WTC11 (cell line): Measurements from ENCODE around the gene PLCB3. TPM values are rescaled to one million over a fixed set of nuclear protein-coding genes. Genes with fewer than 3 reads are reported as not detected.

Source experiments
- ATAC-seq: fragments of 200-7000 bp; cut with Tn5 transposase; 2 replicates; pipeline ENCODE4 v1.10.0; 2021; ENCODE audit warnings: mild to moderate bottlenecking, moderate library complexity
- CTCF ChIA-PET: fragments of 300-600 bp; sonication (Branson Sonifier 250); formaldehyde crosslinking; loops from one replicate; lab custom pipeline; 2021; ENCODE audit warnings: antibody characterized with exemption; lab: Charles Lee
- POLR2A ChIA-PET: fragments of 350-600 bp; sonication (Branson Sonifier 250); formaldehyde crosslinking; loops from one replicate; lab custom pipeline; 2021; ENCODE audit warnings: antibody characterized with exemption; lab: Charles Lee
- DNase-seq: peaks from one replicate; pipeline ENCODE4 v3.0.0; 2021; ENCODE audit warnings: low spot score
- H3K27ac Mint-ChIP-seq: 2 replicates; pipeline ENCODE4 v1.8.0; 2021; ENCODE audit warnings: mixed read lengths
- H3K27me3 Mint-ChIP-seq: 2 replicates; pipeline ENCODE4 v1.8.0; 2021; ENCODE audit warnings: low read depth, mild to moderate bottlenecking, moderate library complexity, mixed read lengths
- H3K36me3 Mint-ChIP-seq: 2 replicates; pipeline ENCODE4 v1.8.0; 2021; ENCODE audit warnings: mixed read lengths
- H3K4me1 Mint-ChIP-seq: 2 replicates; pipeline ENCODE4 v1.8.0; 2022; ENCODE audit warnings: mixed read lengths
- H3K4me3 Mint-ChIP-seq: 2 replicates; pipeline ENCODE4 v1.8.0; 2021; ENCODE audit warnings: mild to moderate bottlenecking, moderate library complexity, mixed read lengths
- H3K9me3 Mint-ChIP-seq: 2 replicates; pipeline ENCODE4 v1.8.0; 2021; ENCODE audit warnings: mixed read lengths
- ELF4 ChIP-seq: sonication (generic); formaldehyde crosslinking; IDR thresholded peaks from 2 replicates; pipeline ENCODE4 v1.8.1; 2022; ENCODE audit warnings: low read depth, mild to moderate bottlenecking, moderate library complexity, missing genetic modification reagents
- JUN ChIP-seq: sonication (generic); formaldehyde crosslinking; IDR thresholded peaks from 2 replicates; pipeline ENCODE4 v1.8.0; 2023; ENCODE audit warnings: mild to moderate bottlenecking, missing genetic modification reagents
- MAX ChIP-seq: sonication (generic); formaldehyde crosslinking; IDR thresholded peaks from 2 replicates; pipeline ENCODE4 v1.8.0; 2022; ENCODE audit warnings: mild to moderate bottlenecking, missing genetic modification reagents
- NFATC4 ChIP-seq: fragments of 250-450 bp; sonication (Bioruptor Pico); IDR thresholded peaks from 2 replicates; pipeline ENCODE4 v1.9.0; 2021; ENCODE audit warnings: mild to moderate bottlenecking
- NR2C2 ChIP-seq: sonication (generic); formaldehyde crosslinking; IDR thresholded peaks from 2 replicates; pipeline ENCODE4 v1.8.0; 2022; ENCODE audit warnings: mild to moderate bottlenecking, missing genetic modification reagents
- SMAD3 ChIP-seq: sonication (generic); formaldehyde crosslinking; IDR thresholded peaks from 2 replicates; pipeline ENCODE4 v1.8.0; 2022; ENCODE audit warnings: missing genetic modification reagents, mild to moderate bottlenecking, borderline replicate concordance
- STAT6 ChIP-seq: sonication (generic); formaldehyde crosslinking; conservative IDR thresholded peaks from 2 replicates; pipeline ENCODE4 v1.8.1; 2023; ENCODE audit warnings: mild to moderate bottlenecking, low read depth, missing genetic modification reagents, moderate library complexity
- TEAD4 ChIP-seq: sonication (generic); formaldehyde crosslinking; IDR thresholded peaks from 2 replicates; pipeline ENCODE4 v1.8.0; 2022; ENCODE audit warnings: mild to moderate bottlenecking, missing genetic modification reagents
- USF1 ChIP-seq: sonication (generic); formaldehyde crosslinking; IDR thresholded peaks from 2 replicates; pipeline ENCODE4 v1.8.0; 2022; ENCODE audit warnings: mild to moderate bottlenecking, missing genetic modification reagents
- ZNF512 ChIP-seq: sonication (generic); formaldehyde crosslinking; IDR thresholded peaks from 2 replicates; pipeline ENCODE4 v1.8.1; 2022; ENCODE audit warnings: missing genetic modification reagents, borderline replicate concordance
- total RNA-seq: library from RNA; stranded (reverse); gene quantifications from 3 replicates; pipeline ENCODE4 v1.2.3, GENCODE V29; 2021
- TF ChIP-seq, protein P1 (sequence below): sonication (generic); formaldehyde crosslinking; IDR thresholded peaks from 2 replicates; pipeline ENCODE4 v1.8.1; 2023; ENCODE audit warnings: mild to moderate bottlenecking, missing genetic modification reagents, borderline replicate concordance
- TF ChIP-seq, protein P2 (sequence below): fragments of 250-450 bp; sonication (Bioruptor Pico); conservative IDR thresholded peaks from 2 replicates; pipeline ENCODE4 v1.9.0; 2021; ENCODE audit warnings: mild to moderate bottlenecking

Gene PLCB3
- total RNA-seq, 1 experiment from 2014 or later = 97.4 TPM

DNA sequence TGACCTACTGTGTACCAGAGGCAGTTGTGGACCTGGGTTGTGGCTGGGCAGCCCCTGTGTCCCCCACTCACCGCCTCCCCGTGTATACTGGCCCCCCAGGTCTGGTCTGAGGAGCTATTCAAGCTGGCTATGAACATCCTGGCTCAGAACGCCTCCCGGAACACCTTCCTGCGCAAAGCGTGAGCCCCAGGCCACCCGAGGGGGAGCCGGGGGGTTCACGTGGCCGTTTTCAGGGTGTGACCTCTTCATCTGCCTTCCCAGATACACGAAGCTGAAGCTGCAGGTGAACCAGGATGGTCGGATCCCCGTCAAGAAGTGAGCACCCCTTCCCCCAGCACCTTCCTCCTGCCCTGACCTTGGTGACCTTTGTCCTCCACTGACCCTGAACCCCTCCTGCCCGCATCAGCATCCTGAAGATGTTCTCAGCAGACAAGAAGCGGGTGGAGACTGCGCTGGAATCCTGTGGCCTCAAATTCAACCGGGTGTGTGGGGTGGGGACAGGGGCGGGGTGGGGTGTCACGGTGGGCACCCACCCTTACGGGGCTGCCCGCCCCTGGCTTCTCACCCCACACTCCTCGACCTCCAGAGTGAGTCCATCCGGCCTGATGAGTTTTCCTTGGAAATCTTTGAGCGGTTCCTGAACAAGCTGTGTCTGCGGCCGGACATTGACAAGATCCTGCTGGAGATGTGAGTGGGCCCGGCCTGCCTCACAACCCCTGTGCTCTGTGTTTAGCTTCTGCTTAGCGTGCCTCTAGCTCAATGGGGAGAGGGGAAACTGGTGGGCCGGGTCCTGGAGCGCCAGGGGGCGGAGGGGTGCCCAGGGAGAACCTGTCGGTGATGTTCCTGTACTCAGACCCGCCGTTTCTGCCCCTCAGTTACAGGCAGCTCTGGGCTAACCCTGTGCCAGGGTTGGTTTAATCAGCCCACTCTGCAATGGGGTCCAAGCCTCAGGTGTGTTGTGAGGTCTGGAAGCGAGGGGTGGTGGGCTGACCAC, 4.1 kb downstream of the PLCB3 start (continued):
- TF ChIP-seq JUN (CRISPR knock-in tag) = no peak

- no peak overlapping the region for H3K4me3 Mint-ChIP-seq
- H3K27me3 Mint-ChIP-seq = no peaks in the 10 kb centered on the region
- no peak for ATAC-seq
- ChIA-PET POLR2A (interaction anchor here (1.7 kb wide), 1 partner anchor 13 kb away, joined by 5 read pairs; no protein-coding TSS in a partner anchor), CTCF (no interaction called here)
- H3K9me3 Mint-ChIP-seq = no peaks in the 10 kb centered on the region
- no peak overlapping the region for H3K27ac Mint-ChIP-seq
- peaks cover 13% of the 10 kb centered on the region for H3K4me1 Mint-ChIP-seq
- DNase-seq = no peak
- peaks cover 21% of the 10 kb centered on the region for H3K36me3 Mint-ChIP-seq
- TF ChIP-seq, protein P1, sequence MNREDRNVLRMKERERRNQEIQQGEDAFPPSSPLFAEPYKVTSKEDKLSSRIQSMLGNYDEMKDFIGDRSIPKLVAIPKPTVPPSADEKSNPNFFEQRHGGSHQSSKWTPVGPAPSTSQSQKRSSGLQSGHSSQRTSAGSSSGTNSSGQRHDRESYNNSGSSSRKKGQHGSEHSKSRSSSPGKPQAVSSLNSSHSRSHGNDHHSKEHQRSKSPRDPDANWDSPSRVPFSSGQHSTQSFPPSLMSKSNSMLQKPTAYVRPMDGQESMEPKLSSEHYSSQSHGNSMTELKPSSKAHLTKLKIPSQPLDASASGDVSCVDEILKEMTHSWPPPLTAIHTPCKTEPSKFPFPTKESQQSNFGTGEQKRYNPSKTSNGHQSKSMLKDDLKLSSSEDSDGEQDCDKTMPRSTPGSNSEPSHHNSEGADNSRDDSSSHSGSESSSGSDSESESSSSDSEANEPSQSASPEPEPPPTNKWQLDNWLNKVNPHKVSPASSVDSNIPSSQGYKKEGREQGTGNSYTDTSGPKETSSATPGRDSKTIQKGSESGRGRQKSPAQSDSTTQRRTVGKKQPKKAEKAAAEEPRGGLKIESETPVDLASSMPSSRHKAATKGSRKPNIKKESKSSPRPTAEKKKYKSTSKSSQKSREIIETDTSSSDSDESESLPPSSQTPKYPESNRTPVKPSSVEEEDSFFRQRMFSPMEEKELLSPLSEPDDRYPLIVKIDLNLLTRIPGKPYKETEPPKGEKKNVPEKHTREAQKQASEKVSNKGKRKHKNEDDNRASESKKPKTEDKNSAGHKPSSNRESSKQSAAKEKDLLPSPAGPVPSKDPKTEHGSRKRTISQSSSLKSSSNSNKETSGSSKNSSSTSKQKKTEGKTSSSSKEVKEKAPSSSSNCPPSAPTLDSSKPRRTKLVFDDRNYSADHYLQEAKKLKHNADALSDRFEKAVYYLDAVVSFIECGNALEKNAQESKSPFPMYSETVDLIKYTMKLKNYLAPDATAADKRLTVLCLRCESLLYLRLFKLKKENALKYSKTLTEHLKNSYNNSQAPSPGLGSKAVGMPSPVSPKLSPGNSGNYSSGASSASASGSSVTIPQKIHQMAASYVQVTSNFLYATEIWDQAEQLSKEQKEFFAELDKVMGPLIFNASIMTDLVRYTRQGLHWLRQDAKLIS (CRISPR knock-in tag) = no peak
Measured at GRCh38 chr11:64256300-64256699, 5.0 kb downstream of the PLCB3 start.

DNA sequence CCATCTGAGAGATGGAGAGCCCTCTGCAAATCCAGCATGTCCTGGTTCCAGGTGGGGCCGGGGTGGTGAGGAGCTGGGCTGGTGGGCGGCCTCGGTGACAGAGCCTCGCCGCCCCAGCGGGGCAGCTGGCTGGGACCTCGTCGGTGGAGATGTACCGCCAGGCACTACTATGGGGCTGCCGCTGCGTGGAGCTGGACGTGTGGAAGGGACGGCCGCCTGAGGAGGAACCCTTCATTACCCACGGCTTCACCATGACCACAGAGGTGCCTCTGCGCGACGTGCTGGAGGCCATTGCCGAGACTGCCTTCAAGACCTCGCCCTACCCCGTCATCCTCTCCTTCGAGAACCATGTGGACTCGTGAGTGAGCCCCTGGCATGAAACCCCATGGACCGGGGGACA, 7.0 kb downstream of the PLCB3 start:
- ChIA-PET POLR2A (interaction anchor here (1.0 kb wide), 1 partner anchor 15 kb away, joined by 3 read pairs; no protein-coding TSS in a partner anchor), CTCF (interaction anchor here (0.9 to 1.2 kb wide), 3 partner anchors 9 to 53 kb away, joined by 3 to 4 read pairs (median 3); no protein-coding TSS in a partner anchor)
- peaks cover 7% of the 10 kb centered on the region for H3K4me1 Mint-ChIP-seq
- no peaks in the 10 kb centered on the region for H3K27me3 Mint-ChIP-seq
- H3K36me3 Mint-ChIP-seq = peaks cover 35% of the 10 kb centered on the region
- TF ChIP-seq NFATC4 (CRISPR knock-in tag) (no peak), ELF4 (CRISPR knock-in tag) (no peak), SMAD3 (CRISPR knock-in tag) (no peak), ZNF512 (CRISPR knock-in tag) (no peak), MAX (CRISPR knock-in tag) (no peak)
- no peak overlapping the region for H3K27ac Mint-ChIP-seq
- no peaks in the 10 kb centered on the region for H3K9me3 Mint-ChIP-seq
- H3K4me3 Mint-ChIP-seq = no peak overlapping the region
- ATAC-seq (no peak), DNase-seq (no peak)

GRCh38 chr11:64258946-64259532, 7.7 kb downstream of the PLCB3 start:
- Mint-ChIP-seq H3K4me1 (no peaks in the 10 kb centered on the region; the same call in 1 of the 2 replicates), H3K27me3 (no peaks in the 10 kb centered on the region), H3K4me3 (no peak overlapping the region), H3K36me3 (peaks cover 37% of the 10 kb centered on the region), H3K27ac (no peak overlapping the region), H3K9me3 (no peaks in the 10 kb centered on the region)
- DNase-seq = no peak
- POLR2A ChIA-PET = interaction anchor here (1.0 kb wide), 1 partner anchor 15 kb away, joined by 3 read pairs; no protein-coding TSS in a partner anchor
- CTCF ChIA-PET = interaction anchor here (0.9 to 1.2 kb wide), 3 partner anchors 8 to 54 kb away, joined by 3 to 4 read pairs (median 3); no protein-coding TSS in a partner anchor
- no peak for ATAC-seq
- TF ChIP-seq STAT6 (CRISPR knock-in tag) = no peak
- TF ChIP-seq, protein P2, sequence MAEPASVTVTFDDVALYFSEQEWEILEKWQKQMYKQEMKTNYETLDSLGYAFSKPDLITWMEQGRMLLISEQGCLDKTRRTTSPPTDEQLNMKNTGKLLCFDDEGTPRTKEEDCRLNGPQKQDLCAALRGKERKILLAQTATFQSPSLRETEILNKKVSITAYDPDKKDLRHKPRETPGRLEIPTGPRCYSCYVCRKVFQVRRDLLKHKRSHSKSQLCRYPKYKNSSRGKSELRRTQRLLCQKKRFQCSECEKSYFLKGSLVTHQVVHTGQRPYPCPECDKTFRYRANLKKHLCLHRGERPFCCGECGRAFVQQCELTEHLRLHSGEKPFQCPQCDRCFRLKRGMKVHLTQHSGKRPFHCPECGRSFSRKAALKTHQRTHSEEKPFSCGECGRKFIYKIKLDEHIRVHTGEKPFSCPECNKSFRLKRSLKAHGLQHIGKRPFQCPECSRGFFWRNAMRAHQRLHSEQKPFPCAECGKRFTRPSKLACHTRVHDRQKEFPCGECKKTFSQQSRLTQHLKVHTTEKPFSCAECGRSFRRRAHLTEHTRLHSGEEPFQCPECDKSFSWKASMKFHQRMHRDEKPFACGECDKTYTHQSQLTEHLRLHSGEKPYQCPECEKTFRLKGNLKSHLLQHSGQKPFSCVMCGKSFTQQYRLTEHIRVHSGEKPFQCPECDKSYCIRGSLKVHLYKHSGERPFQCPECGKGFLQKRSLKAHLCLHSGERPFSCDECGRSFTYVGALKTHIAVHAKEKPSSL (CRISPR knock-in tag) = no peak
- TF ChIP-seq ZNF512 (CRISPR knock-in tag) = no peak
- TF ChIP-seq TEAD4 (CRISPR knock-in tag) = no peak
- no peak for TF ChIP-seq USF1 (CRISPR knock-in tag)
- no peak for TF ChIP-seq NR2C2
